Skin of body (tissue), 2 donors: ENCODE measurements around the gene NLRP14. TPM values are rescaled to one million over a fixed set of nuclear protein-coding genes. Genes with fewer than 3 reads are reported as not detected.
A peak's percentile ranks its signal among the peaks of the same experiment; 100 is the strongest.

ENCODE experiments used
- DNase-seq: peaks from one replicate; lab custom pipeline; 2025; lab: John Stamatoyannopoulos, UW
- total RNA-seq: library from RNA; depleted of rRNA; stranded (reverse); fragments of >200 nt; gene quantifications from one replicate; pipeline ENCODE4 v1.2.3, GENCODE V29; 2014

The NLRP14 gene
- total RNA-seq, 1 donor from 2014 or later, result 0.20 TPM

GRCh38 chr11:7050191-7050590 is 29.9 kb downstream of the NLRP14 start:
- no peak for DNase-seq

- no peak for DNase-seq
Measured at GRCh38 chr11:7056828-7057513, 36.7 kb downstream of the NLRP14 start.

- DNase-seq, result no peak
Measured at GRCh38 chr11:7057641-7058040, 37.4 kb downstream of the NLRP14 start.

GRCh38 chr11:7060868-7061267 is 40.6 kb downstream of the NLRP14 start:
- no peak for DNase-seq

- no peak for DNase-seq
Measured at GRCh38 chr11:7062534-7062933, 42.3 kb downstream of the NLRP14 start.

- no peak for DNase-seq
Measured at GRCh38 chr11:7072401-7073028, 52.2 kb downstream of the NLRP14 start.

GRCh38 chr11:7077101-7077500 is 56.8 kb downstream of the NLRP14 start:
- no peak for DNase-seq

GRCh38 chr11:7079545-7080135 is 59.4 kb downstream of the NLRP14 start:
- DNase-seq, result no peak

GRCh38 chr11:7080900-7081299 is 60.6 kb downstream of the NLRP14 start:
- no peak for DNase-seq

GRCh38 chr11:7081441-7081840 is 61.2 kb downstream of the NLRP14 start:
- DNase-seq, result no peak

GRCh38 chr11:7088921-7089320 is 68.6 kb downstream of the NLRP14 start, which contains the start of gene RBMXL2:
TSS of gene RBMXL2 (plus strand) at chr11:7088998. CDS start at chr11:7089121, 123 bp downstream.
- no peak for DNase-seq

GRCh38 chr11:7089328-7090251 is 69.3 kb downstream of the NLRP14 start:
- no peak for DNase-seq

- peak; percentile 10 for DNase-seq
Measured at GRCh38 chr11:7098235-7098832, 78.1 kb downstream of the NLRP14 start.

GRCh38 chr11:7115780-7116179 is 95.5 kb downstream of the NLRP14 start:
- DNase-seq, result no peak

- no peak for DNase-seq
Measured at GRCh38 chr11:7116370-7116769, 96.1 kb downstream of the NLRP14 start.

Other genes starting within 250 kb of the NLRP14 start
- 0.10 TPM for gene OR2AG2, start 248.5 kb upstream of the NLRP14 start, total RNA-seq
- not detected for gene OR2AG1, start 237.5 kb upstream of the NLRP14 start, total RNA-seq
- 0.20 TPM for gene OR6A2, start 220.8 kb upstream of the NLRP14 start, total RNA-seq
- gene OR10A5, start 174.8 kb upstream of the NLRP14 start, total RNA-seq, result not detected
- gene OR10A2, start 157.4 kb upstream of the NLRP14 start, total RNA-seq, result not detected
- gene OR10A4, start 143.9 kb upstream of the NLRP14 start, total RNA-seq, result not detected
- not detected for gene OR2D2, start 128.0 kb upstream of the NLRP14 start, total RNA-seq
- not detected for gene OR2D3, start 99.5 kb upstream of the NLRP14 start, total RNA-seq
- gene ZNF215, start 94.1 kb upstream of the NLRP14 start, total RNA-seq, result 1.6 TPM
- 4.5 TPM for gene ZNF214, start 133 bp upstream of the NLRP14 start, total RNA-seq
- not detected for gene RBMXL2, start 68.5 kb downstream of the NLRP14 start, total RNA-seq
- 0.99 TPM for gene SYT9, start 231.4 kb downstream of the NLRP14 start, total RNA-seq